ENCODE data around the gene LRRC18. TPM values are rescaled to one million over a fixed set of nuclear protein-coding genes. Genes with fewer than 3 reads are reported as not detected.
A peak's percentile ranks its signal among the peaks of the same experiment; 100 is the strongest.

Gene LRRC18
- total RNA-seq, 1 donor from 2014 or later = not detected

- CTCF ChIA-PET = no interaction called here
- no peak overlapping the region for H3K4me3 Mint-ChIP-seq
Observed at GRCh38 chr10:48935577-48935976, 4.1 kb downstream of the LRRC18 start.

GRCh38 chr10:48934672-48935501, 4.8 kb downstream of the LRRC18 start:
- intact Hi-C loops (cut with micrococcal nuclease) = no loop called here
- no peak overlapping the region for H3K4me3 Mint-ChIP-seq

More at GRCh38 chr10:48935577-48935976, 4.1 kb downstream of the LRRC18 start:
- ATAC-seq (ENCODE audit: low read depth) (no peak), DNase-seq (no peak)
- intact Hi-C loops (cut with micrococcal nuclease) = no loop called here
- POLR2A ChIA-PET = no interaction called here
- Mint-ChIP-seq H3K27me3 (no peaks in the 10 kb centered on the region), H3K27ac (no peak overlapping the region), H3K36me3 (ENCODE audit: low read depth) (peaks cover 75% of the 10 kb centered on the region), H3K4me1 (no peaks in the 10 kb centered on the region), H3K9me3 (no peaks in the 10 kb centered on the region)
- no peak for TF ChIP-seq CTCF (IDR thresholded peaks at IDR 0.05)

GRCh38 chr10:48932831-48933664, 6.6 kb downstream of the LRRC18 start:
- DNase-seq = no peak
- Mint-ChIP-seq H3K4me1 (no peaks in the 10 kb centered on the region), H3K9me3 (no peaks in the 10 kb centered on the region), H3K27me3 (no peaks in the 10 kb centered on the region), H3K36me3 (ENCODE audit: low read depth) (peaks cover 73% of the 10 kb centered on the region), H3K27ac (peak overlapping the region; percentile 21), H3K4me3 (no peak overlapping the region)
- ATAC-seq (ENCODE audit: low read depth) = no peak
- ChIA-PET POLR2A (no interaction called here), CTCF (no interaction called here)
- no peak for TF ChIP-seq CTCF (IDR thresholded peaks at IDR 0.05)
- intact Hi-C loops (cut with micrococcal nuclease) = no loop called here

More at GRCh38 chr10:48934672-48935501, 4.8 kb downstream of the LRRC18 start:
- ATAC-seq (ENCODE audit: low read depth) = no peak
- DNase-seq = no peak
- Mint-ChIP-seq H3K27me3 (no peaks in the 10 kb centered on the region), H3K4me1 (no peaks in the 10 kb centered on the region), H3K9me3 (no peaks in the 10 kb centered on the region), H3K36me3 (ENCODE audit: low read depth) (peaks cover 74% of the 10 kb centered on the region), H3K27ac (no peak overlapping the region)
- CTCF ChIA-PET = no interaction called here
- POLR2A ChIA-PET = no interaction called here
- no peak for TF ChIP-seq CTCF (IDR thresholded peaks at IDR 0.05)

GRCh38 chr10:48931188-48931587, 8.5 kb downstream of the LRRC18 start:
- no peak for ATAC-seq (ENCODE audit: low read depth)
- H3K36me3 Mint-ChIP-seq (ENCODE audit: low read depth) = peaks cover 77% of the 10 kb centered on the region
- CTCF ChIA-PET = no interaction called here
- intact Hi-C loops (cut with micrococcal nuclease) = no loop called here
- no peaks in the 10 kb centered on the region for H3K9me3 Mint-ChIP-seq
- no peak for DNase-seq
- POLR2A ChIA-PET = no interaction called here
- H3K27ac Mint-ChIP-seq = no peak overlapping the region
- no peak overlapping the region for H3K4me3 Mint-ChIP-seq
- no peaks in the 10 kb centered on the region for H3K4me1 Mint-ChIP-seq
- H3K27me3 Mint-ChIP-seq = no peaks in the 10 kb centered on the region
- no peak for TF ChIP-seq CTCF (IDR thresholded peaks at IDR 0.05)

- Mint-ChIP-seq H3K27ac (no peak overlapping the region), H3K9me3 (no peaks in the 10 kb centered on the region), H3K36me3 (ENCODE audit: low read depth) (peaks cover 82% of the 10 kb centered on the region), H3K27me3 (no peaks in the 10 kb centered on the region), H3K4me1 (no peaks in the 10 kb centered on the region), H3K4me3 (no peak overlapping the region)
- ATAC-seq (ENCODE audit: low read depth) = no peak
- TF ChIP-seq CTCF (IDR thresholded peaks at IDR 0.05) = no peak
- ChIA-PET CTCF (no interaction called here), POLR2A (no interaction called here)
- intact Hi-C loops (cut with micrococcal nuclease) = no loop called here
- DNase-seq = no peak
Observed at GRCh38 chr10:48929413-48929990, 10.1 kb downstream of the LRRC18 start.

Measured in activated B cell treated with CpG ODN at 0.5 μM for 24 hours (primary cell).